HG03575 (cell line): Measurements from ENCODE around the gene BCAP31.
"Not testable (repeated sequence)": the region's sequence is repeated elsewhere in the genome, so short reads cannot be mapped to it uniquely, and the experiment has no call there.

Source experiments
- ATAC-seq: cut with Tn5 transposase; IDR thresholded peaks from one replicate; pipeline ENCODE4 v1.9.1; 2021; ENCODE audit not compliant: unreplicated experiment, insufficient number of reproducible peaks, low FRiP score; ENCODE audit errors: extremely low read depth

BCAP31 gene

GRCh38 chrX:153763989-153764755, 40.0 kb upstream of the BCAP31 start, which contains the start of gene PLXNB3:
Gene PLXNB3 (plus strand): TSS chrX:153764249. CDS start chrX:153765536, 1,287 bp downstream.
- ATAC-seq = no peak

GRCh38 chrX:153763298-153763932, 39.2 kb upstream of the BCAP31 start:
- no peak for ATAC-seq

- no peak for ATAC-seq
Measured at GRCh38 chrX:153762626-153763173, 38.5 kb upstream of the BCAP31 start.

GRCh38 chrX:153761863-153762262, 37.7 kb upstream of the BCAP31 start:
- no peak for ATAC-seq

GRCh38 chrX:153755136-153755535, 30.9 kb upstream of the BCAP31 start:
- no peak for ATAC-seq

GRCh38 chrX:153750127-153750774, 26.1 kb upstream of the BCAP31 start:
- no peak for ATAC-seq

- ATAC-seq = not testable (repeated sequence)
Measured at GRCh38 chrX:153749017-153749416, 24.8 kb upstream of the BCAP31 start.

GRCh38 chrX:153746991-153747390, 22.8 kb upstream of the BCAP31 start:
- not testable (repeated sequence) for ATAC-seq

GRCh38 chrX:153746359-153746758, 22.2 kb upstream of the BCAP31 start:
- no peak for ATAC-seq

GRCh38 chrX:153745067-153745433, 20.9 kb upstream of the BCAP31 start:
- not testable (repeated sequence) for ATAC-seq

- ATAC-seq = no peak
Measured at GRCh38 chrX:153744210-153745066, 20.3 kb upstream of the BCAP31 start.

GRCh38 chrX:153743468-153744209, 19.5 kb upstream of the BCAP31 start:
- ATAC-seq = not testable (repeated sequence)

GRCh38 chrX:153742796-153743467, 18.7 kb upstream of the BCAP31 start:
- not testable (repeated sequence) for ATAC-seq

- ATAC-seq = not testable (repeated sequence)
Measured at GRCh38 chrX:153742111-153742510, 17.9 kb upstream of the BCAP31 start.

- ATAC-seq = no peak
Measured at GRCh38 chrX:153741446-153741845, 17.3 kb upstream of the BCAP31 start.

GRCh38 chrX:153740631-153741222, 16.5 kb upstream of the BCAP31 start:
- no peak for ATAC-seq

- no peak for ATAC-seq
Measured at GRCh38 chrX:153739754-153740486, 15.7 kb upstream of the BCAP31 start.
